Karpas-422 (cell line): ENCODE results near the gene PHKG2. TPM values are rescaled to one million over a fixed set of nuclear protein-coding genes. Genes with fewer than 3 reads are reported as not detected.

Experiments
- DNase-seq: peaks from one replicate; pipeline ENCODE4 v3.0.0-alpha.2; 2015
- H2AFZ ChIP-seq: fragments of 200-600 bp; sonication (generic); 2 replicates; pipeline ENCODE4 v1.6.1; 2014; ENCODE audit warnings: antibody characterized with exemption, low read length, mixed read lengths
- H3K27ac ChIP-seq: fragments of 200-600 bp; sonication (generic); 2 replicates; pipeline ENCODE4 v1.5.1; 2014; ENCODE audit warnings: mild to moderate bottlenecking, low read length, moderate library complexity
- H3K27me3 ChIP-seq: fragments of 200-600 bp; sonication (generic); 2 replicates; pipeline ENCODE4 v1.6.1; 2014; ENCODE audit warnings: low read length, mixed read lengths
- H3K36me3 ChIP-seq: fragments of 200-600 bp; sonication (generic); 2 replicates; pipeline ENCODE4 v1.6.1; 2014; ENCODE audit warnings: low read length, mixed read lengths; ENCODE audit not compliant: insufficient read depth
- H3K4me1 ChIP-seq: fragments of 200-600 bp; sonication (generic); 2 replicates; pipeline ENCODE4 v1.6.1; 2014; ENCODE audit warnings: mild to moderate bottlenecking, low read length, mixed read lengths
- H3K4me2 ChIP-seq: fragments of 200-600 bp; sonication (generic); 2 replicates; pipeline ENCODE4 v1.6.1; 2014; ENCODE audit warnings: low read length, low read depth, mild to moderate bottlenecking; ENCODE audit not compliant: poor library complexity, severe bottlenecking
- H3K4me3 ChIP-seq: fragments of 200-600 bp; sonication (generic); 2 replicates; pipeline ENCODE4 v1.5.1; 2014; ENCODE audit warnings: mild to moderate bottlenecking, antibody characterized with exemption, low read length, mixed read lengths
- H3K79me2 ChIP-seq: fragments of 200-600 bp; sonication (generic); 2 replicates; pipeline ENCODE4 v1.6.1; 2014; ENCODE audit warnings: mild to moderate bottlenecking, low read length, mixed read lengths
- H3K9ac ChIP-seq: fragments of 200-600 bp; sonication (generic); 2 replicates; pipeline ENCODE4 v1.6.0; 2014; ENCODE audit warnings: low read length
- H3K9me2 ChIP-seq: fragments of 200-600 bp; sonication (generic), shearing (Covaris generic); replicated peaks from 2 replicates; pipeline ENCODE4 v1.6.0; 2014; ENCODE audit warnings: mild to moderate bottlenecking, low read length, moderate library complexity; ENCODE audit not compliant: insufficient read depth
- H3K9me3 ChIP-seq: fragments of 300-700, 200-600 bp; sonication (generic); 2 replicates; pipeline ENCODE4 v1.6.1; 2014; ENCODE audit warnings: low read length, mixed read lengths
- H4K20me1 ChIP-seq: fragments of 200-600 bp; sonication (generic); 2 replicates; pipeline ENCODE4 v1.6.1; 2014; ENCODE audit warnings: mild to moderate bottlenecking, antibody characterized with exemption, low read length, low read depth; ENCODE audit not compliant: insufficient read depth
- total RNA-seq: library from RNA; depleted of rRNA; stranded (reverse); fragments of >200 nt; shearing (Covaris generic); gene quantifications from 2 replicates; pipeline ENCODE4 v1.2.3, GENCODE V29; 2014; ENCODE audit warnings: low replicate concordance

PHKG2 gene
- total RNA-seq, 1 experiment from 2014 or later: 32.3 TPM

- Histone ChIP-seq H3K4me1 (peaks cover 11% of the 10 kb centered on the region), H3K27me3 (no peaks in the 10 kb centered on the region), H3K9me2 (no peaks in the 10 kb centered on the region), H3K36me3 (no peaks in the 10 kb centered on the region), H3K9me3 (no peaks in the 10 kb centered on the region), H3K9ac (no peak overlapping the region), H4K20me1 (no peaks in the 10 kb centered on the region), H3K79me2 (peaks cover 9% of the 10 kb centered on the region), H3K27ac (no peak overlapping the region), H3K4me3 (no peak overlapping the region), H3K4me2 (no peak overlapping the region), H2AFZ (no peak overlapping the region)
- DNase-seq: no peak
These were observed 36.0 kb downstream of the PHKG2 start for GRCh38 chr16:30784215-30784614.

DNA sequence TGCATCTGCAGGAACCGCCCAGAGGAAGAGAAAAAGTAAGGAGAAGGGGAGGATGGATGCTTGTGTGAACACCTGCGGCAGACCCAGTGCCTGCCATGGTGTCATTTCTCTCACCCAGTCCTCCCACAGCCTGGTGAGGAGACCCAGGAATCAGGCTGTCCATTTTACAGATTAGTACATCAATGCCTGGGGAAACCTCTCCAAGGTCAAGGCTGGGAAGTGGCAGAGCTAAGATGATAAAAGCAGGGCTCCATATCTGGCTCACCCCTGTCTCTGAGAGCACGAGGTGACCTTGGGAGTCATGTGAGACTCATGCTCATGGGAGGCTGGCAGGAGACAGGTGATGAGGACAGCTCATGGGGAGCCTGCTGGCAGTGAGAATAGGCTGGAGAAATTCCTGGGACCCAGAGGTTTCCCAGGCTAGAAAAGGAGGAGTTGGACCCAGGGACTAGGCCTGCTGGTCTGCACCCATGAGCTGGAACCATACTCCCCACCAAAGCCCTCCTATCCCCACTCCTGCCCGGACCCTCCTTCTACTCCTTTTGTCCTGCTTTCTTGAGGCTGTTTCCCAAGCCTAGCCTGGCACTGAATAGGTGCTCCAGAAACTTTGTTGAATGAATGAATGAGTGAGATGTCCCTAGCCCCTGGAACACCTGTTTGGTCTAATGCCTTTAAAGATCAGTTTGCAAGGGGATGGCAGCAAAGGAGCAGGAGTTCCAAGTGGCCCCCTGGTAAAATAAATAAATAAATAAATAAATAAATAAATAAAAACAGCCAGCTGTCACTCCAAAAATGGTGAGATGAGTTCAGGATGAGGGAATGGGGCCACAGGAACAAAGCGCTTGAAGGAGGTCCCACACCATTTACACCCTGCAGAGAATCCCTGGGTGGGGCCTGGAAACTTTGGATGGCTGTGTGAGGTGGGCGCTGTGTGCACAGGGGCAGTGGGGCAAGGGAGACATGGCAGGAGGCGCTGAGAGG lies 37.2 kb downstream of the PHKG2 start:
- H3K27ac ChIP-seq: no peak overlapping the region

GRCh38 chr16:30786115-30786935 lies 38.1 kb downstream of the PHKG2 start:
- no peak overlapping the region for H2AFZ ChIP-seq
- no peaks in the 10 kb centered on the region for H3K9me3 ChIP-seq
- H4K20me1 ChIP-seq: no peaks in the 10 kb centered on the region
- H3K9ac ChIP-seq: peak overlapping the region; percentile 74
- H3K4me2 ChIP-seq: peak overlapping the region; percentile 74
- H3K27me3 ChIP-seq: no peaks in the 10 kb centered on the region
- no peak for DNase-seq
- H3K27ac ChIP-seq: no peak overlapping the region
- peaks cover 9% of the 10 kb centered on the region for H3K79me2 ChIP-seq
- peak overlapping the region; percentile 74 for H3K4me3 ChIP-seq
- H3K4me1 ChIP-seq: peaks cover 11% of the 10 kb centered on the region
- no peaks in the 10 kb centered on the region for H3K36me3 ChIP-seq
- H3K9me2 ChIP-seq: no peaks in the 10 kb centered on the region

More for the DNA sequence above, 37.2 kb downstream of the PHKG2 start:
- H3K4me1 ChIP-seq: peaks cover 11% of the 10 kb centered on the region
- H3K4me3 ChIP-seq: peak overlapping the region; percentile 74
- no peaks in the 10 kb centered on the region for H3K9me3 ChIP-seq
- DNase-seq: no peak
- no peaks in the 10 kb centered on the region for H4K20me1 ChIP-seq
- no peak overlapping the region for H2AFZ ChIP-seq
- H3K36me3 ChIP-seq: no peaks in the 10 kb centered on the region
- peaks cover 9% of the 10 kb centered on the region for H3K79me2 ChIP-seq
- peak overlapping the region; percentile 74 for H3K4me2 ChIP-seq
- H3K9me2 ChIP-seq: no peaks in the 10 kb centered on the region
- H3K27me3 ChIP-seq: no peaks in the 10 kb centered on the region
- peak overlapping the region; percentile 74 for H3K9ac ChIP-seq

DNA sequence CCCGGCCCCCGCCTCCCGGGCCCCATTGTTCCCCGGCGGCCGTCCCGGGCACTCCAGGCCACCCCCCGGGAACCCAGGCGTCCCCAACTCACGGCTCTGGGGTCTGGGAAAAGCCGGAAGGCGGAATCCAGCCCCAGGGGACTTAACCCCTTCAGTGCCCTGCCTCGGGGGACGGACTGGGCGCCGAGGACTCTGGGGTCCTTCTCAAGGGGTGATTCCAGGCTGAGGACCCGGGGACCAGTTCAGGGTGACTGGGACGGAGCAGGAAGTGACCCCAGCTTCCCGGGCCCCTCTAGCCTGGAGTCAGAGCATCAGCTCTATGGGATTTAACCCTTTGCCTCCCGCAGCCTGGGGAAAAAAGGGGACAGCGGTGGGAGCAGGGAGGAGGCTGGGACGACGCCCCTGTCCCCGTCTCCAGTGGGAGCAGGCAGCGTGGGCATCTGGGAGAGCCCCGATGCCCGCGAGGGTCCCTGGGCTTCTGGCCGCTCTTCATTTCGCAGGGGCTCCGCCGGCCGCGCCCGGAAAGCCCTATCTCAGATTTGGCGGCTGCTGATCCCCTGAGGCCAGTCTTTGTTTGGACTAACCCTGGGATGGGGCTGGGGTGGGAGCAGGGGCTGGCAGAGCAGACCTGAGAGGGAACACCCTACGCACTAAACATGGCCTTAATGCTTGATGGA lies 38.8 kb downstream of the PHKG2 start, which contains the start of gene ZNF629:
Gene ZNF629, minus strand, starts transcription at position 270 of the 677 bp plus-strand sequence. CDS start 2,723 bp downstream, outside the sequence.
- Histone ChIP-seq H4K20me1 (no peaks in the 10 kb centered on the region), H3K36me3 (no peaks in the 10 kb centered on the region), H3K4me3 (peak within 1 kb of the TSS; percentile 74), H3K79me2 (peaks cover 9% of the 10 kb centered on the region), H2AFZ (peak within 1 kb of the TSS; percentile 75; the same call in 1 of the 2 replicates), H3K9ac (peak within 1 kb of the TSS; percentile 74), H3K27ac (no peak within 1 kb of the TSS), H3K4me1 (peaks cover 11% of the 10 kb centered on the region), H3K4me2 (peak within 1 kb of the TSS; percentile 74), H3K27me3 (no peaks in the 10 kb centered on the region), H3K9me2 (no peaks in the 10 kb centered on the region), H3K9me3 (no peaks in the 10 kb centered on the region)
- peak; percentile 74 for DNase-seq

DNA sequence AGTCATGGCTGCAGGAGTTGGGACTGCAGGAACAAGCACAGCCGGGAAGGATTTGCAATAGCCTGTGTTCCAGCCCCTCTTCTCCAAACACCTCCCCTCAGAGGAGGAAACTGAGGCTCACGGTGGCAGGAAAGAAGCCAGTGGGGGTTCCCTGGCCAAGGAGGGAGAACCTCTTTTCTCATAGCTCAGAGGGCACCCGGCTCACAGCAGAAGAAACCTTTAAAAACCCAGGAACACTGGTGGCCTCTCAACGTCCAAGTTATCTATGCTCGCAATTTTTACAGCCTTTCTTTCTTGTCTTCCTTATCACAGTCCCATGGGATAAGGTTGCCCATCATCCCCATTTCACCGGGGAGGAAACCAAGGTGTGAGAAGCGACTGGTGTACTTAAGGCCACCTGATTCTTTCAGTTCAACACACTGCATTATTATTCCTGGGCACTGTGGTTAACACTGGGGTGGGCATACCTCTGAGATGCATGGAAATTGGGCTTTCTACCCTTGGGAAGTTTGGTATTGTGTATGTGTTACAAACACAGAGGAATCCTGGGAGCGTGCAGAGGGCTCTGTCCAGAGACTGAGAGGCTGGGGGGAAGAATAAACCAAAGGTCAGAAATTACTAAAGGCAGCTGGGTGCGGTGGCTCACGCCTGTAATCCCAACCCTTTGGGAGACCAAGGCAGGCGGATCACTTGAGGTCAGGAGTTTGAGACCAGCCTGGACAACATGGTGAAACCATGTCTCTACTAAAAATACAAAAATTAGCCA lies 39.6 kb downstream of the PHKG2 start:
- Histone ChIP-seq H3K27me3 (no peaks in the 10 kb centered on the region), H3K9ac (peak overlapping the region; percentile 74), H3K9me2 (no peaks in the 10 kb centered on the region), H3K4me1 (peaks cover 11% of the 10 kb centered on the region), H3K36me3 (no peaks in the 10 kb centered on the region), H4K20me1 (no peaks in the 10 kb centered on the region), H3K4me2 (peak overlapping the region; percentile 74), H3K79me2 (peaks cover 9% of the 10 kb centered on the region), H2AFZ (peak overlapping the region; percentile 75; the same call in 1 of the 2 replicates), H3K9me3 (no peaks in the 10 kb centered on the region), H3K27ac (no peak overlapping the region), H3K4me3 (peak overlapping the region; percentile 74)
- no peak for DNase-seq

DNA sequence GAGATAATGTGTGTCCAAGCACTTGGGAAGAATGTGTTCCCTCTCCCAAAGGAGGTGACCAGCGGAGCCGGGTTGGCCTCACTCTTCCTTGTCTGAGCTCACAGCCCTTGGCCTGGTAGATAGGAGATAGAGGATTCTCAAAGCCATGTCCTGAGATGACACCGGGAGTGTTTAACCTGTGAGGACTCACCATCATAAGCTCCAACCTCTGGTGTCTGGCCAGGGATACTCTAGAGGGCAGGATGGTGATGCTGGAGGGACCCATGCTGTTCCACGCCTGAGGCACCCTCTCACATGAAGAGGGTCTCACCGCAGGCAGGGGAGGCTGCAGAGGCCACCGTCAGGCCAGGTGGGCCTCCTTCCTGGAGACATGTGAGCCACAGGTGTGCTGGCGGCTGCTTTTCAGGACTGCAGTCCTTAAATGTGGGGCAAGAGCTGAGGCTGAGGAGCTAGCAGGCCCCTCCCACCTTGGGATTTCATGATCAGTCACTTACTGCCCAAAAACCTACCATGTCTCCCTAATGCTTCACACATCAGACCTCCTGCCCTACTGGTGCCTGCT lies 45.4 kb downstream of the PHKG2 start:
- H3K4me3 ChIP-seq: no peak overlapping the region
- no peaks in the 10 kb centered on the region for H3K79me2 ChIP-seq
- H3K36me3 ChIP-seq: no peaks in the 10 kb centered on the region
- H3K4me2 ChIP-seq: no peak overlapping the region
- no peaks in the 10 kb centered on the region for H3K9me2 ChIP-seq
- H2AFZ ChIP-seq: no peak overlapping the region
- DNase-seq: no peak
- no peaks in the 10 kb centered on the region for H4K20me1 ChIP-seq
- H3K4me1 ChIP-seq: no peaks in the 10 kb centered on the region
- no peak overlapping the region for H3K9ac ChIP-seq
- H3K27ac ChIP-seq: no peak overlapping the region
- H3K9me3 ChIP-seq: no peaks in the 10 kb centered on the region
- no peaks in the 10 kb centered on the region for H3K27me3 ChIP-seq

DNA sequence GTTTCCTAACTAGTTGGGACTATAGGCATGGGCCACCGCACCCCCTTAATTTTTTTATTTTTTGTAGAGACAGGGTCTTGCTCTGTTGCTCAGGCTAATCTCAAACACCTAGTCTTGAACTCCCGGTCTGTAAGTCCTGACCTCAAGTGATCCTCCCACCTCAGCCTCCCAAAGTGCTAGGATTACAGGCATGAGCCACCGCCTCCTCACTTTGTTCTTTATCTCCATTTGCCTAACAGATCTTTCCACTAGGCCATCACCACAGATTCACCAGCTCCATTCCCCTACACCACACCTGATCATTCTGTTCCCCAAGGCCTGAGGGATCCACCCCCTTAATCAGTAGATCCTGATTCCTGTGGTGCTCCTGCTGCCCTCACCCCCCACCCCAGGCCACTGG lies 46.4 kb downstream of the PHKG2 start:
- no peaks in the 10 kb centered on the region for H4K20me1 ChIP-seq
- no peak overlapping the region for H3K4me3 ChIP-seq
- H2AFZ ChIP-seq: no peak overlapping the region
- H3K9me3 ChIP-seq: no peaks in the 10 kb centered on the region
- H3K4me2 ChIP-seq: no peak overlapping the region
- H3K79me2 ChIP-seq: no peaks in the 10 kb centered on the region
- H3K9ac ChIP-seq: no peak overlapping the region
- no peaks in the 10 kb centered on the region for H3K36me3 ChIP-seq
- no peaks in the 10 kb centered on the region for H3K27me3 ChIP-seq
- DNase-seq: no peak
- H3K27ac ChIP-seq: no peak overlapping the region
- H3K4me1 ChIP-seq: no peaks in the 10 kb centered on the region
- no peaks in the 10 kb centered on the region for H3K9me2 ChIP-seq
